HG03135 (cell line): ENCODE results near the gene PNPLA7.
"Not testable (repeated sequence)": the region's sequence is repeated elsewhere in the genome, so short reads cannot be mapped to it uniquely, and the experiment has no call there.

Source experiments
- ATAC-seq: cut with Tn5 transposase; IDR thresholded peaks from one replicate; pipeline ENCODE4 v1.9.1; 2021; ENCODE audit warnings: mild to moderate bottlenecking, moderate library complexity; ENCODE audit not compliant: unreplicated experiment

Gene PNPLA7

GRCh38 chr9:137482094-137482781, 68.0 kb downstream of the PNPLA7 start:
- ATAC-seq: no peak

DNA sequence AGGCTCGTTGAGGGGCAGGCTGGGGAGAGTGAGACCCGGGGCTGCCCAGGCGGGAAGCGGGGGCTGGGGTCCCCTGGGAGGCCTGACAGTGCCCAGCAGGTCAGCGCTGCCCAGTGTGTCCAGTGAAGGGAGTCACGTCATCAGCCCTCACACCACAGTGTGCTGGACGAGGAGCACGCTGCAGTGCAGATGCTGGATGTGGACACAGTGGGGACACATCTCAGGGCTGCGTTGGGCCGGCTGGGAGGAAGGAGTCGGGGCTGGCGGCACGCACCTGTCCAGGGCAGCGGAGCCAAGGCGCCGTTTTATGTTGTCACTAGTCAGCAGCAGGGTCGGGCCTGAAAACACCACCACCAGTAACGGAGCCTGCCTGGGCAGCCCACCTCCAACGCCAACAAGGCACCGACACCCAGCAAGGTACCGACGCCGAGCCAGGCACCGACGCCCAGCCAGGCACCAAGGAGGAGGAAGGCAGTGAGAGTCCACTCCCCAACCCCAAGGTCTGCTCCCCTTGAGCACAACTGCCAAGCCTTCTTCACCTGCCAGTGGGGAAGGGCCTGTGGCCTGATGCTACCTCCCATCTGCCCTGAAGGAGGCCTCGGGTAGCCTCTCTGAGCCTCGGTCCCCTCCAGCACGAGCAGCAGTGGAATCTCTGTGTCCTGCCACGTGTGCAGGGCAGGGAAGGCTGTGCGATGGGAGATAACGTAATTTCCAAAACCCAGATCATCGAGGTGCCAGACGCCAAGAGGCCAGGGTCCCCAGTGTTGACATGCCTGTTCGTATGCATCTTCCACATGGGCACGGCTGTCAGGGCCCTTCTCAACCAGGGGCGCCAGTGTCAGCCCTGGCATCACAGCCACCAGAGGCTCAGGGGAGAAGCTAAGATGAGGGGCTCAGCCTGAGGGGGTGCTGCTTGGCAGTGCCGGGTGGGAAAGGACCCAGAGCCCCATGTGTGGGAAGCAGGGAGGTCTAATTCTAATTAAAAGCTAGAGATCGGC, 69.2 kb downstream of the PNPLA7 start:
- no peak for ATAC-seq

DNA sequence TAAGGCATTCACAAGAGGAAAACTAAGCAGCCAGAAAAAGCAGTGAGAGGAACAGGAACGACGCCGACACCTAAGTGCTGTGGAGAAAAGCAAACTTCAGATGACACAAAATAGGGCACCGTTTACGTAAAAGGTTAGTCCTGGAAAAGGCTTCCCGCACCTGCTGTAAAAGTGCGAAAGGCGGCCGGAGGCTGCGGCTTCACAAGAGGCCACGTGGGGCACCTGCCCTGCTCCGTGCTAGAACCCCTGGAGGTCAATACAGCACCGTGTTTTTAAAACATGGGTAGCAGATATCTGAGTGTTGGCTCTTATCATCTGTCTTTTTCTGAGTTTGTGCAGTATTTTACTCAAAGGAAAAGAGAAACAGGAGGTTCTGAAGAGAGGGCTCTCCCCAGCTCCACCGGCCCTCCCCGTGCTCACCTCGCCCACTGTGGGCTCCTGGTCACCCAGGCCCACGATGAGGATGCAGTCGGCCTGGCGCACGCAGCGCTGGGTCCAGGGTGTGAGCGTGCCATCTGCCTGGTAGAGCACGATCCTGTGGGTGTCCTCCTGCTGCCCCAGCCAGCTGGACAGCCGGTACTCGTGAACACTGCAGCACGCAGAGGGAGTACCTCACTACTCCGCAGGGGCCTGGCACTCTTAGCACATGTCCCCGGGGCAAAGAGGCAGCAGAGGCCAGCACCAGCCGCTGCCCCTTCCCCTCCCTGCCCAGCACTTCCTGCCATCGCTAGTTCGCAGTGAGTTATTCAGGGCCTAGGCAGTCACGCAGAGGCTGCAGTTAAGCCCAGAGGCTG, 70.1 kb downstream of the PNPLA7 start:
- ATAC-seq: no peak

GRCh38 chr9:137478962-137479861, 71.0 kb downstream of the PNPLA7 start:
- no peak for ATAC-seq

- ATAC-seq: no peak
Measured at GRCh38 chr9:137478613-137478961, 71.6 kb downstream of the PNPLA7 start.

GRCh38 chr9:137477778-137478612, 72.2 kb downstream of the PNPLA7 start:
- no peak for ATAC-seq

DNA sequence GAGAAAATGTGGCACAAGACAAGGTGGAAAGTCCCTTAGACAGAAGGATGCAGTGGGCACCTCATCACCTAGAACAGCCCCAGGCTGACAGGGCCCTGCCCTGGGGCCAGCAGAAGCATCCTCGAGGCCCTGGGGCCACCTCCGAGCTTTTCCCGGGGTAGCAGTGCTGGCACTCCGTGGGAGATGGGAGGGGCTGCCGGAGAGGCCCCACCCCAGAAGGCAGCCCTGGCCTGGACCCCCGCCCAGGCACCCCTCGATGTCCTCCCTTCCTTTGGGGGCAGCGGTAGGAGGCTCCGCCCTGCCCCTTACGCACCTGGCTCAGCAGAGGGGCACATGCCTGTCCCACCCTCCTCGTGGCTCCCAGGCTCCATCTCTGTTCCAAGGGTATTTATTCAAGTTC, 73.3 kb downstream of the PNPLA7 start:
- ATAC-seq: no peak

DNA sequence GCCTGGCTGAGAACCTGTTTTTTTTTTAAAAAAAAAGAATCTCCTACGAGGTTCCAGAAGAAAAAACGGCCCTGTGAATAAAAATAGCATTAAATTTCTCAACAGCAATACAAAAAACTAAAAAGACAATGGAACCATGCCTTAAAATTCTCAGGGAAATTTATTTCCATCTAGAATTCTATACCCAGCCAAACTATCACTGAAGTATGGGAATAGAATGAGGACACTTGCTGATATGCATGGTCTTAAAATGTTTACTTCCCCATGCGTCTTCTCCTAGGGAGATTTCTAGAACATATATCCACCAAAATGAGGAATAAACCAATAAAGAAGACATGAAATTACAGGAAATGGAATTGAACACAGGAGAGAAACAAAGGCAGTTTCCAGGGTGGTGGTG, 74.5 kb downstream of the PNPLA7 start:
- ATAC-seq: no peak

- ATAC-seq: no peak
Measured at GRCh38 chr9:137474271-137474670, 75.9 kb downstream of the PNPLA7 start.

GRCh38 chr9:137470785-137471184, 79.4 kb downstream of the PNPLA7 start:
- no peak for ATAC-seq

DNA sequence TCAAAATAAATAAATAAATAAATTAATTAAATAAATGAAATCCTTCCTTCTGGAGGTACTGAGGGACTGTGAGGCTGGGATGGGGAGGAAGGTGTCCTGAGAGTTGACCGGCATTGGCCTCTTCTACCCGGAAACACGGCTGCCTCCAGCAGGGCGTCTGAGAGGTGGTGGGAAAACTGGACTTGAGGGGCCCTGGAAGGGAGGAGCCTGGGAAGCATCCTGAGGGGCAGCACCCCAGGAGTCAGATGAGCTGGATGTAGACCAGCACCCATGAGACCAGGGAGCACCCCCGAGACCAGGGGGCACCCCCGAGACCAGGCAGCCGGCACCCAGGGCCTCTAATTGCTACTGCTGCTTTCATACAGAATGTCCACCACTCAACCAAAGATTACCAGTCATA, 82.3 kb downstream of the PNPLA7 start:
- ATAC-seq: no peak

GRCh38 chr9:137467161-137467581, 83.0 kb downstream of the PNPLA7 start:
- ATAC-seq: no peak

DNA sequence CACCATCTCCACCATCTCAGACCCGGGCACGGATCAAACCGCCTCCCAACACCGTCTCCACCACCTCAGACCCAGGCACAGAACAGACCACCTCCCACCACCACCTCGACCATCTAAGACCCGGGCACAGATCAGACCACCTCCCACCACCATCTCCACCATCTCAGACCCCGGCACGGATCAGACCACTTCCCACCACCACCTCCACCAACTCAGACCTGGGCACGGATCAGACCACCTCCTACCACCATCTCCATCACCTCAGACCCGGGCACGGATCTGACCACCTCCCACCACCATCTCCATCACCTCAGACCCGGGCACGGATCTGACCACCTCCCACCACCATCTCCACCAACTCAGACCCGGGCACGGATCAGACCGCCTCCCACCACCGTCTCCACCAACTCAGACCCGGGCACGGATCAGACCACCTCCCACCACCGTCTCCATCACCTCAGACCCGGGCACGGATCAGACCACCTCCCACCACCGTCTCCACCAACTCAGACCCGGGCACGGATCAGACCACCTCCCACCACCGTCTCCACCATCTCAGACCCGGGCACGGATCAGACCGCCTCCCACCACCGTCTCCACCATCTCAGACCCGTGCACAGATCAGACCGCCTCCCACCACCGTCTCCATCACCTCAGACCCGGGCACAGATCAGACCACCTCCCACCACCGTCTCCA, 83.7 kb downstream of the PNPLA7 start:
- not testable (repeated sequence) for ATAC-seq

- no peak for ATAC-seq
Measured at GRCh38 chr9:137465720-137466388, 84.3 kb downstream of the PNPLA7 start.

DNA sequence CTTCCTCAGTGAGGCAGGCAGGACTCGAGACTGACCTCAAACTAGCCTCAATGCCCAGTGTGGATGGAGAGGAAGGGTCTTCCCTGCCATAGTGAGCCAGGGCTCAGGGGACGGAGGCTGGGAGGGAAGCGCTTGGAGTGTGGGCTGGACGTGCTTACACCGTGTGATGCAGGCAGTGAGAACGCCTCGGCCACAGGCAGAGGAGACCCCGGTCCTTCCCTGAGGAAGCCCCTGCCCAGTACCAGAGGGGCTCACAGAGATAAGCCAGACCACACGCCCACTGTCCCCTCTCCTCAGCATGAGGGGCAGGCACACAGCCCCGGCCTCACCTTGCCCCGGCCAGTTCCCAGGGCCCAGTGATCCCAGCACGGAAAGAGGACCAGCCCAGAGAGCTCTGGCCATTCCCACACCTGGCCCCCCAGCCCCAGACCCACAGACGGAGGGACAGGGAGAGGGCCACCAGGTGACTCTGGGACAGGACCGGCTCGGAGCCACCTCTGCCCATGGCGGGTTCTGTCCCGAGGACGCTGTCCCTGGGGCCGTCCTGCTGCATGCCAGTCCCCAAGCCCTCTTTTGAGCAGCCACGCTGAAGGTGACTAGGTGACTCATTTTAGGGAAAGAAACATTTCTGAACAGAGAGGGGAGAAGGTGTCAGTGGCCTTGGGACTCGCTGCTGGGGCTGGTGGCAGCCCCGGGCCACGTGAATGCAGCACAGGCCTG, 85.0 kb downstream of the PNPLA7 start:
- ATAC-seq: no peak

DNA sequence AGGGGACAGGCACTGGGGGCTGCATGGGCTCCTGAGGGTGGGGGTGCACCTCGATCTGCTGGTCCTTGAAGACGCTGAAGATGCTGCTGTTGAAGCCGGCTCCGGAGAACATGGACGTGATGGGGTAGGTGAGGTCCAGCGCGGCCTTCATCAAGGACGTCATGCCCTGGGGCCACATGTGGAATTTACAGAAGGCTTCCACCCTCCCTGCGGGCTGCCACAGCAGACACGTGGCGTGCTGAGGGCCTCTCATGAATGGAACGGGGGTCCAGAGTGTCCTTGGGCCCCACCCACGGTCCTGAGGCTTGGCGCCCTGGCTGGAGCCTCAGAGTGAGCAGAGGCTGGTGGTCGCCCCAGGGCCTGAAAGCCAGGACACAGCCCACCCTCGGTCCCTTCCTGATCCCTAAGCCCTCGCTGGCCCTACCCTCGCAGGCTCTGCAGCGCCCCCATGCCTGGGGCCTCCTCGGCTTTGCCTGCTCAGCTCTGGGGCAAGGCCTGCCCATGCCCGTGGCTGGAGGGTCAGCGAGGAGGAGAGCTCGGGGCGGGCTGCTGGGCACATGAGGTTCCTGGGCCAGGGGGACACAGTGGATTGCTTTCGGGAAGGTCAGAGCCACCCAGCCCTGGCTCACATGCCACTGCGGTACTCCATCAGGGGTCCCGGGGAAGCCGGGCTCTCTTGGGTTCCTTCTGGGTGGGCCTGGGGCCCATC, 85.8 kb downstream of the PNPLA7 start:
- ATAC-seq: no peak

- ATAC-seq: no peak
Measured at GRCh38 chr9:137463931-137464290, 86.3 kb downstream of the PNPLA7 start.
